CD4-positive, CD25-positive, alpha-beta regulatory T cell (primary cell): ENCODE measurements around the gene MAP6D1. TPM values are rescaled to one million over a fixed set of nuclear protein-coding genes. Genes with fewer than 3 reads are reported as not detected.

Experiments
- ATAC-seq, 2 donors: fragments of 150-1000 bp; cut with Tn5 transposase; one replicate each; pipeline ENCODE4 v1.10.0; 2021; ENCODE audit warnings: low read depth in 2 of 2, moderate number of reproducible peaks in 2 of 2, moderate library complexity in 1 of 2
- DNase-seq, 3 donors: peaks; one replicate each; pipeline versions ENCODE4 v3.0.0 to v3.0.0-alpha.2; 2012 to 2022; ENCODE audit warnings: mixed read lengths in 1 of 3
- H3K27ac ChIP-seq: one replicate; pipeline ENCODE4 v1.7.0; 2013; ENCODE audit warnings: mild to moderate bottlenecking, low read length; ENCODE audit not compliant: insufficient read depth, poor library complexity, severe bottlenecking
- H3K27me3 ChIP-seq: one replicate; pipeline ENCODE4 v1.7.0; 2013; ENCODE audit warnings: low read length; ENCODE audit not compliant: control insufficient read depth, insufficient read depth
- H3K36me3 ChIP-seq: one replicate; pipeline ENCODE4 v1.7.0; 2013; ENCODE audit warnings: mild to moderate bottlenecking, low read length, moderate library complexity; ENCODE audit not compliant: control insufficient read depth, insufficient read depth
- H3K4me1 ChIP-seq: 2 replicates; pipeline ENCODE4 v1.7.0; 2013; ENCODE audit warnings: mild to moderate bottlenecking, low read length; ENCODE audit not compliant: insufficient read depth, control insufficient read depth, poor library complexity, severe bottlenecking
- H3K4me3 ChIP-seq: one replicate; pipeline ENCODE4 v1.7.0; 2013; ENCODE audit warnings: low read depth, mild to moderate bottlenecking, low read length, moderate library complexity
- H3K9me3 ChIP-seq, 2 experiments: 1 replicate in 1 of 2; 2 replicates in 1 of 2; pipeline ENCODE4 v1.7.0; 2013; ENCODE audit warnings: low read length in 2 of 2, mild to moderate bottlenecking in 1 of 2, moderate library complexity in 1 of 2; ENCODE audit not compliant: control insufficient read depth in 2 of 2
- H3K27ac Mint-ChIP-seq, 3 donors: one replicate each; pipeline ENCODE4 v1.8.0; 2020 to 2022; ENCODE audit warnings: mild to moderate bottlenecking in 3 of 3, mixed read lengths in 3 of 3, moderate library complexity in 2 of 3
- H3K27me3 Mint-ChIP-seq: one replicate; pipeline ENCODE4 v1.8.0; 2022; ENCODE audit warnings: mild to moderate bottlenecking, mixed read lengths
- H3K36me3 Mint-ChIP-seq: one replicate; pipeline ENCODE4 v1.8.0; 2020; ENCODE audit warnings: mixed read lengths
- H3K4me1 Mint-ChIP-seq, 4 donors: one replicate each; pipeline ENCODE4 v1.8.0; 2020 to 2022; ENCODE audit warnings: mixed read lengths in 4 of 4, mild to moderate bottlenecking in 1 of 4
- H3K4me3 Mint-ChIP-seq, 4 donors: one replicate each; pipeline ENCODE4 v1.8.0; 2020 to 2022; ENCODE audit warnings: mild to moderate bottlenecking in 4 of 4, mixed read lengths in 4 of 4, moderate library complexity in 3 of 4
- H3K9me3 Mint-ChIP-seq, 7 donors: one replicate each; pipeline ENCODE4 v1.8.0; 2020 to 2022; ENCODE audit warnings: mixed read lengths in 7 of 7, mild to moderate bottlenecking in 3 of 7, moderate library complexity in 2 of 7
- polyA plus RNA-seq, 4 donors: library from polyadenylated mRNA; unstranded; fragments of 300-500 nt; fragmentation: Illumina TruSeq; gene quantifications; one replicate each; pipeline ENCODE4 v1.2.3, GENCODE V29; 2021
- total RNA-seq: library from RNA; stranded (reverse); gene quantifications from one replicate; pipeline ENCODE4 v1.2.3, GENCODE V29; 2022

Gene MAP6D1
- total and polyA plus RNA-seq, 5 donors from 2014 or later, result 0.36 to 1.9 (median 0.61) TPM; not detected in 1

DNA sequence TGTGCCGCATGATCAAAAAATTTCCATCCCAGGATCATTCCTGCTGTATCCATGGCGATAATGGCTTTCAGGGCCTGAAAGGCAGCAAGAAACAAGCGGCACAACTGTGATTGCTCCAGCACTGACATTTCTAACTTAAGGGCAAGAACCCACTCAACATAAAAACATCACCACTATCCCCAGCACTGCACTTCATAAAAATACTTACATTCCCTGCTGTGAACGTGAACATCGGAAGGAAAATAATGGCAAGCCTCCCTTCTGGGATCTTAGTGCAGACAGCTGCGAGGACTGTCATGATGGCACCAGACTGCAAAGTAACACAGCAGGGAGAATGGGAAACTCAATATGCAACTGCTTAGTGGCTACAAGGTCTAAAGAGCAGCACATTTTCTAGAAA, 8.1 kb upstream of the MAP6D1 start:
- Histone ChIP-seq H3K36me3 (peaks cover 58% of the 10 kb centered on the region), H3K9me3 (no peaks in the 10 kb centered on the region), H3K27ac (no peak overlapping the region), H3K4me1 (no peaks in the 10 kb centered on the region), H3K27me3 (no peaks in the 10 kb centered on the region), H3K4me3 (no peak overlapping the region)
- no peak for ATAC-seq
- DNase-seq, result no peak
- peaks cover 46% of the 10 kb centered on the region for H3K36me3 Mint-ChIP-seq
- no peak overlapping the region for H3K27ac Mint-ChIP-seq
- H3K4me3 Mint-ChIP-seq, result no peak overlapping the region
- H3K9me3 Mint-ChIP-seq, result no peaks in the 10 kb centered on the region
- no peaks in the 10 kb centered on the region for H3K4me1 Mint-ChIP-seq
- H3K27me3 Mint-ChIP-seq, result no peaks in the 10 kb centered on the region

DNA sequence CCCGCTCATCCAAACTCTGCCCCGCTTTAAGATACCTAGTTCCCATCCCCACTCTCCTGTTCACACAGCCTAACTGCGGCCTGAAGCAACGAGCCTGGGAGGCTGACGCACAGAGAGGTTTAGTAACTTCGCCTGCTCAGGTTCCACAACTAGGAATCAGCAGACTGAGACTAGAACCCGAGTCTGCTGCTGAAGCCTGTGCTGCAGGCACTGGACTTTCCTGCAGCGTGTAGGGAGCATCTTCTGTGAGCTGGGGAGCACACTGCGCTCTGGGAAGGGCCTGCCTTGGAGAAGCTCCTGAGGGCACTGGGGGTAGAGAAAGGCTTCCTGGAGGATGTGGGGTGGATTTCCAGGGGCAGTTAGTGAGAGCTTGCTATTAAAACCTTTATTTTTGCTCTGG, 4.8 kb upstream of the MAP6D1 start:
- H3K27ac Mint-ChIP-seq, result no peak overlapping the region

DNA sequence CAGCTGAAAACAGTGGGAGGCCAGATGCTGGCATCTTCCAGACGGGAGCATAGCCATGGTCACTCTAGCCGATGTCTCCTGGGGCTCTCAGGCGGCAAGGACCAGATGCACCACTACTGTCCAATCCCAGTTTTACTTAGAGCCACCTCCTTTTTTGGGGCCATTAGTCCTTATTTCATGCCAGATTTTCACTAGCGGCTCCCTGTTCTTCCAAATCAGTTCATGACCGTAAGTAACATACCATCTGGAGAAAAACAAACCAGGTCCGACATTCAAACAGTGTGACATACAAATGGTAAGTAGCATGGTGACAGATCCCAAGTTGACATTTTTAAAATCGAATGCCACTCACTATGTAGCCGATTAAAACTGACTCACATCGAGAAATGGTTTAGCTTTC, 4.1 kb upstream of the MAP6D1 start:
- Mint-ChIP-seq H3K27ac (peak overlapping the region in 1 of 3 donors; percentile 4), H3K9me3 (no peaks in the 10 kb centered on the region), H3K36me3 (peaks cover 43% of the 10 kb centered on the region), H3K4me1 (peaks cover under 1 to 10% (median 6%) of the 10 kb centered on the region in 4 donors), H3K4me3 (no peak overlapping the region), H3K27me3 (peaks cover 6% of the 10 kb centered on the region)
- Histone ChIP-seq H3K27me3 (no peaks in the 10 kb centered on the region), H3K4me1 (peaks cover 8% of the 10 kb centered on the region), H3K4me3 (no peak overlapping the region), H3K36me3 (peaks cover 44% of the 10 kb centered on the region), H3K27ac (no peak overlapping the region), H3K9me3 (no peaks in the 10 kb centered on the region)
- DNase-seq, result no peak
- ATAC-seq, result no peak

More for the DNA sequence above, 4.8 kb upstream of the MAP6D1 start:
- Mint-ChIP-seq H3K36me3 (peaks cover 45% of the 10 kb centered on the region), H3K4me1 (peaks cover 0 to 8% (median 5%) of the 10 kb centered on the region in 4 donors), H3K4me3 (peak overlapping the region in 1 of 4 donors; percentile 5), H3K27me3 (peaks cover 5% of the 10 kb centered on the region), H3K9me3 (no peaks in the 10 kb centered on the region)
- peaks cover under 1% of the 10 kb centered on the region for H3K4me1 ChIP-seq
- no peaks in the 10 kb centered on the region for H3K27me3 ChIP-seq
- no peak overlapping the region for H3K27ac ChIP-seq
- DNase-seq (no peak), ATAC-seq (no peak)
- no peak overlapping the region for H3K4me3 ChIP-seq
- H3K36me3 ChIP-seq, result peaks cover 44% of the 10 kb centered on the region
- no peaks in the 10 kb centered on the region for H3K9me3 ChIP-seq

DNA sequence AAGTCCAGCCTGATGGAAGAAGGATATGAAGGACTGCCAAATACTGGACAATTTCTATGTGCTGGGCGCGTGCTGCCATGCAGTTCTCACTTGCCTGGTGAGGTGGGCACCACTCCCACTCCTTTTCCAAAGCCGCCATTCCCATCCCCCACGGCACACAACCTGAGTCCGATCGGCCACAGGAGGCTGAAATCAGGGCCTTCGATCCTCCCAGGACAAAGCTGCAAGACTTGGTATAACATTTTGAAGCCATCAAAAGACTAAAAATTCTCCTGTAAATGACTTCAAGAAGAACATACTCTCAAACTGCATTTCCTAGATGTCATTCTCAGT, 3.1 kb upstream of the MAP6D1 start:
- DNase-seq, result no peak
- H3K4me3 Mint-ChIP-seq, result no peak overlapping the region
- Histone ChIP-seq H3K4me1 (peaks cover 15% of the 10 kb centered on the region), H3K36me3 (peaks cover 39% of the 10 kb centered on the region), H3K9me3 (no peaks in the 10 kb centered on the region), H3K27me3 (peaks cover 6% of the 10 kb centered on the region), H3K4me3 (no peak overlapping the region), H3K27ac (no peak overlapping the region)
- peak overlapping the region in 1 of 3 donors; percentile 4 for H3K27ac Mint-ChIP-seq
- no peaks in the 10 kb centered on the region for H3K9me3 Mint-ChIP-seq
- H3K36me3 Mint-ChIP-seq, result peaks cover 34% of the 10 kb centered on the region
- no peak for ATAC-seq
- H3K4me1 Mint-ChIP-seq, result peaks cover 8 to 19% (median 13%) of the 10 kb centered on the region in 4 donors
- H3K27me3 Mint-ChIP-seq, result peaks cover 15% of the 10 kb centered on the region

DNA sequence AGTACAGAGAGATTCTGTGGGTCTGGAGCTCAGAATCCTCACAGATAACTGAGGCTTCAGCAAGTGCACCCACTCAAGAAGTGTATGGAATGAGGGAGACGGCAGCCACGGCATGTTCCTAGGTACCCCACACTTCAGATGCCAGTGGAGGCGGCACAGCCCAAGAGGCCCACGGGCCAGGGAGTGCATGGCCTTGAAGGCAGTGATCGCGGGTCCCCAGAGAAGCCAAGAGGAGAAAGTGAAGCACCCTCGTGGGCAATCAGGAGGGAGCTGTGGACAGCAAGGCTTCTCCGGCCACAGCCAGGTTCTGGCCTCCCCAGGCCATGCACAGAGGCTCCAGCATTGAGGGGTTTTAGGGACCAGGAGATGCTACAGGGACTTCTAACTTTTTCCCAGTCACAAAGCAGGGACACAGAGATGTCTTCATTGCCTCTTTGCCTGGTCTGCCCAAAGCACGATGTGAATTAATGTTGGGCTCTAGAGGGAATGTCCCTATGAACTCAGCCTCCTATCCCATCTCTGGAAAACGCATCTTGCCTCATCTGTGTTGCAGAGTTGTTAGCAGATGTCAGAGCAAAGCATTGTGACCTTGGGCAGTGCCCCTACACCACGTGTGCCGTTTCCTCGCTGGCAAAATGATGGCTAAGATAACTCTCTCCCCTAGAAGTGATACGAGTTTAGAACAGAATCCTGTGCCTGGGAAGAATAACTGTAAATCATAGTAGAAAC, 2.6 kb upstream of the MAP6D1 start:
- Histone ChIP-seq H3K4me3 (no peak overlapping the region), H3K27ac (no peak overlapping the region), H3K36me3 (peaks cover 33% of the 10 kb centered on the region), H3K4me1 (peaks cover 15% of the 10 kb centered on the region), H3K27me3 (peaks cover 6% of the 10 kb centered on the region), H3K9me3 (no peaks in the 10 kb centered on the region)
- ATAC-seq (no peak), DNase-seq (no peak)
- H3K36me3 Mint-ChIP-seq, result peaks cover 28% of the 10 kb centered on the region
- H3K4me3 Mint-ChIP-seq, result no peak overlapping the region
- no peak overlapping the region for H3K27ac Mint-ChIP-seq
- peaks cover 8 to 19% (median 13%) of the 10 kb centered on the region in 4 donors for H3K4me1 Mint-ChIP-seq
- peaks cover 15% of the 10 kb centered on the region for H3K27me3 Mint-ChIP-seq
- H3K9me3 Mint-ChIP-seq, result no peaks in the 10 kb centered on the region

DNA sequence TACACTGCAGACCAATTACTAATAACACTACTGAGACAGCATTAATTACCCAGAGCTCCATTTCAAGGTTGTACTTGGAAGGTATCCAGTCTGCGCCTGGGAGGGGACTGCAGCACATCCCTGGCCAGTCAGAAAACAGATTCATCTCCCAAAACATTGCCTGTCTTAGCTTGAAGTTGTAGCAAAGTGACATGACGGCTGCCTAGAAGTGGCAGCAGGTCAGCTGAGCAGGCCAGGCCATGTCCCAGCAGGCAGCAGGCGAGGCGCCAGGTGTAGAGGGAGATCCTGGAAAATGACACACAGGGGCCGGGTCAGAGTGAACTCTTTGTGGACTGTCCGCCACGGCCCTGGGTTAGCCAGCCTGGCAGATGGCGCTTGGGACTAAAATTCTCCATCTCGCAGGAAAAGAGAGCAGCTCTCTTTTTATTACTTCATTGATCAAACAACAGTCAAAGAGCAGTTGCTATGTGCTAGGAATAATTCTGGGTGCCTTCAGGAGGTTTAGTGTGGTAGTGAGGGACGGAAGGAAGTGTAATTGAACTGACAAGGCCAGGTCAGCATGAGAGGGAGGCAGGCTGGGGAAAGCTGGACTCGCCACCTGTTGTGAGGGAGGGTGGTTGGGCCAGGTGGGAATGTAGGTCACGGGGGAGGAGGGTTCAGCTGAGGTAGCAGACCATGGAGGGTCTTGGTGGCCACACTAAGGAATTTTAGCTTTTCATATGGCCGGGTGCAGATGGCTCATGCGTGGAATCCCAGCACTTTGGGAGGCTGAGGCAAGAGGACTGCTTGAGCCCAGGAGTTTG, 1.3 kb upstream of the MAP6D1 start:
- H3K4me3 Mint-ChIP-seq, result peak overlapping the region; percentile 65 to 79 (median 73)
- no peak for DNase-seq
- H3K4me3 ChIP-seq, result no peak overlapping the region
- H3K9me3 Mint-ChIP-seq, result no peaks in the 10 kb centered on the region
- H3K27ac Mint-ChIP-seq, result no peak overlapping the region
- peaks cover 15% of the 10 kb centered on the region for H3K4me1 ChIP-seq
- no peaks in the 10 kb centered on the region for H3K9me3 ChIP-seq
- peaks cover 6% of the 10 kb centered on the region for H3K27me3 ChIP-seq
- peaks cover 25% of the 10 kb centered on the region for H3K36me3 ChIP-seq
- ATAC-seq, result no peak
- peaks cover 20% of the 10 kb centered on the region for H3K27me3 Mint-ChIP-seq
- no peak overlapping the region for H3K27ac ChIP-seq
- peaks cover 25% of the 10 kb centered on the region for H3K36me3 Mint-ChIP-seq
- H3K4me1 Mint-ChIP-seq, result peaks cover 8 to 22% (median 13%) of the 10 kb centered on the region in 4 donors

DNA sequence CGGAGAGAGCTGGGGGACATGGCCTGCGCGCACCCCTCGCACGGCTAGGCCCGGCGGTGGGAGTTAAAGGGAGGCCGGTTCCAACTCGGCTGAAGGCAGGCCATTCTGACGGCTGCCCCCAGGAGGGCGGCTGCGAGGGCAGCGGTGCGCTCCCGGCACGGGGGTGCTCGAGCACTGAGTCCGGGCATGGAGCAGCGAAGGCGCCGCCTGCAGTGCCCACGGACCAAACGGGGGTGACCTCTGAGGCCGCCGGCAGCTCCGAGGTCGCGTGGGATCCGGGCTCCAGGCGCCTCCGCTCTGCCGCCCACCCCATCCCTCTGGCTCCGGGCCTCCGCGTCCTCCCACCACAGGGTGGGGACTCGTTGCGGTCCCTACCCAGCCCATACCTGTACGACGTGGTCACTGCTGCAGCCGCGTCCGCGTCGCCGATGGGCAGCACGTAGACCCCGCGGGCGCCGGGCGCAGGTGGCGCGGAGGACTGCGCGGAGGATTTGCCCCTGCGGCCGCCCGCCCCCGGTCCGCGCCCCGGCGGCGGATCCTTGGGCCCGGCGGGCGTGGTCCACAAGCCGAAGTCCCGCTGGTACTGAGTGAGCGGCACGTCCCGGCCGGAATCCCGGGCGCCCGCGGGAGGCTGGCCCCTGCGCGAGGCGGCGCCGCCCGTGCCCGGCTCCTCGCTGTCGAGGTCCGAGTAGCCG, 469 bp downstream of the MAP6D1 start:
- peak overlapping the region; percentile 71 to 86 (median 80) for H3K4me3 Mint-ChIP-seq
- peaks cover 8 to 22% (median 13%) of the 10 kb centered on the region in 4 donors for H3K4me1 Mint-ChIP-seq
- H3K36me3 Mint-ChIP-seq, result peaks cover 20% of the 10 kb centered on the region
- peaks cover 20% of the 10 kb centered on the region for H3K27me3 Mint-ChIP-seq
- no peak overlapping the region for H3K27ac Mint-ChIP-seq
- H3K36me3 ChIP-seq, result peaks cover 14% of the 10 kb centered on the region
- H3K9me3 ChIP-seq, result no peaks in the 10 kb centered on the region
- no peaks in the 10 kb centered on the region for H3K9me3 Mint-ChIP-seq
- no peak overlapping the region for H3K27ac ChIP-seq
- DNase-seq, result peak in 2 of 3 donors; percentile 9 to 28
- peaks cover 15% of the 10 kb centered on the region for H3K4me1 ChIP-seq
- no peak overlapping the region for H3K4me3 ChIP-seq
- ATAC-seq, result peak; percentile 26 to 28
- H3K27me3 ChIP-seq, result peaks cover 6% of the 10 kb centered on the region
